ENCODE results near the gene MLH3.

GRCh38 chr14:75063491-75064204 is 12.4 kb upstream of the MLH3 start, which contains the start of gene ACYP1:
- peak in 1 of 3 experiments; percentile 5 for TF ChIP-seq CTCF (optimal IDR thresholded peaks at IDR 0.05 in 1 of 3, IDR thresholded peaks at IDR 0.05 in 1 of 3, conservative IDR thresholded peaks at IDR 0.05 in 1 of 3; ENCODE audit: extremely low read depth in 1 of 3, insufficient read depth in 2 of 3, low read length in 3 of 3)
- no peak for TF ChIP-seq EZH2 (IDR thresholded peaks at IDR 0.05; ENCODE audit: low read length)

Measured in keratinocyte (primary cell).